ENCODE data around the gene ACAP3. TPM values are rescaled to one million over a fixed set of nuclear protein-coding genes. Genes with fewer than 3 reads are reported as not detected.

Gene ACAP3
- total and polyA plus RNA-seq, 2 donors (not counting 3 experiments of a cell fraction or from before 2014, with no cell fraction given), result 27.8 to 39.0 TPM

DNA sequence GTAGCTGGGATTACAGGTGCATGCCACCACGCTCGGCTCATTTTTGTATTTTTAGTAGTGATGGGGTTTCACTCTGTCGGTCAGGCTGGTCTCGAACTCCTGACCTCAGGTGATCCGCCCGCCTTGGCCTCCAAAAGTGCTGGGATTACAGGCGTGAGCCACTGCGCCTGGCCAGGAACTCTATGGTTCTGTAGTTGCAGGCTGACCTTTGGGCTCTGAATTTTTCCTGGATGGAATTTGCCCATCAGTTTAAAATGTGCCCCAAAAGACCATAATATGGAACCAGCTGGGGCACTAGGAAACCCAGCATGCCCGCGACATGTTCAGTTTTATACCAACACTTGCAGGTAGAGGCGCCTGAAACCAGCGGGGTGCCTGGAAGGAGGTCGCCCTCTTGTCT is 29.1 kb downstream of the ACAP3 start:
- POLR2A ChIA-PET, result no interaction called here
- H3K4me1 ChIP-seq (ENCODE audit: control insufficient read depth, extremely low read depth, insufficient read depth, low read length), result peaks cover 8% of the 10 kb centered on the region
- H3K9me3 ChIP-seq (replicated peaks; ENCODE audit: control insufficient read depth, insufficient read depth, low read length), result no peaks in the 10 kb centered on the region
- no peak overlapping the region for H3K27ac ChIP-seq (ENCODE audit: insufficient read depth, low read depth, low read length)
- no peaks in the 10 kb centered on the region for H3K27me3 ChIP-seq (ENCODE audit: control insufficient read depth in 2 of 2, insufficient read depth in 2 of 2, low read length in 2 of 2)
- H3K4me2 ChIP-seq (ENCODE audit: insufficient read depth, low read length), result no peak overlapping the region
- H3K9ac ChIP-seq (replicated peaks; ENCODE audit: extremely low read depth, insufficient read depth, low read length), result no peak overlapping the region
- dilution Hi-C loops (cut with MboI; ENCODE audit: extremely low pct_ligation_motif_present, low sequenced_read_pairs), result no loop called here
- no peak overlapping the region for H2AFZ ChIP-seq (ENCODE audit: low read depth, low read length)
- DNase-seq (ENCODE audit: low read depth, low spot score) (no peak), FAIRE-seq (no peak)
- intact Hi-C loops (cut with micrococcal nuclease), result no loop called here
- H3K4me3 ChIP-seq (replicated peaks in 1 of 3; ENCODE audit: insufficient read depth in 1 of 3, low read depth in 1 of 3, low read length in 3 of 3), result no peak overlapping the region
- H3K79me2 ChIP-seq (ENCODE audit: control insufficient read depth, insufficient read depth, low read length), result no peaks in the 10 kb centered on the region
- no peaks in the 10 kb centered on the region for H3K9me1 ChIP-seq (replicated peaks; ENCODE audit: control insufficient read depth, extremely low read depth, insufficient read depth, low read length)
- no peaks in the 10 kb centered on the region for H4K20me1 ChIP-seq (replicated peaks; ENCODE audit: control insufficient read depth, extremely low read depth, insufficient read depth, low read length)
- no TSS peak for BruUV-seq (replicated peaks)
- no peaks in the 10 kb centered on the region for H3K36me3 ChIP-seq (ENCODE audit: control insufficient read depth in 2 of 2, extremely low read depth in 1 of 2, insufficient read depth in 2 of 2, low read length in 2 of 2)
- TF ChIP-seq GATA2 (IDR thresholded peaks at IDR 0.05; ENCODE audit: insufficient read depth, insufficient read length, low read depth, low read length), result no peak
- no peak for TF ChIP-seq CTCF (IDR thresholded peaks at IDR 0.05; ENCODE audit: extremely low read depth in 1 of 2, insufficient read depth in 1 of 2, low read depth in 1 of 2, low read length in 2 of 2)
- TF ChIP-seq JUN (IDR thresholded peaks at IDR 0.05; ENCODE audit: borderline replicate concordance, insufficient read depth, insufficient read length, low read depth), result no peak
- TF ChIP-seq POLR2AphosphoS5 (IDR thresholded peaks at IDR 0.05; ENCODE audit: insufficient read depth, low read depth, low read length), result no peak
- TF ChIP-seq POLR2A (IDR thresholded peaks at IDR 0.05; ENCODE audit: low read depth, low read length), result no peak
- TF ChIP-seq EZH2 (IDR thresholded peaks at IDR 0.05; ENCODE audit: borderline replicate concordance, low read depth, low read length, severe bottlenecking), result no peak
- no peak for TF ChIP-seq MYC (IDR thresholded peaks at IDR 0.05; ENCODE audit: low read depth, low read length)
- CTCF ChIA-PET, result interaction anchor here (1.3 to 1.4 kb wide), 2 partner anchors 12 to 13 kb away, joined by 4 to 7 read pairs; no protein-coding TSS in a partner anchor

Measured in endothelial cell of umbilical vein (primary cell).